ENCODE measurements around the gene KRTAP26-1. TPM values are rescaled to one million over a fixed set of nuclear protein-coding genes. Genes with fewer than 3 reads are reported as not detected.

Gene KRTAP26-1
- total RNA-seq, 1 donor = not detected

- DNase-seq (ENCODE audit: low read depth) = no peak
- no peak for TF ChIP-seq CTCF (IDR thresholded peaks at IDR 0.05; ENCODE audit: insufficient read depth, low read depth, low read length)
- H3K4me3 ChIP-seq (ENCODE audit: low read depth, low read length) = no peak overlapping the region
Measured at GRCh38 chr21:30333736-30334135, 13.6 kb upstream of the KRTAP26-1 start.

DNA sequence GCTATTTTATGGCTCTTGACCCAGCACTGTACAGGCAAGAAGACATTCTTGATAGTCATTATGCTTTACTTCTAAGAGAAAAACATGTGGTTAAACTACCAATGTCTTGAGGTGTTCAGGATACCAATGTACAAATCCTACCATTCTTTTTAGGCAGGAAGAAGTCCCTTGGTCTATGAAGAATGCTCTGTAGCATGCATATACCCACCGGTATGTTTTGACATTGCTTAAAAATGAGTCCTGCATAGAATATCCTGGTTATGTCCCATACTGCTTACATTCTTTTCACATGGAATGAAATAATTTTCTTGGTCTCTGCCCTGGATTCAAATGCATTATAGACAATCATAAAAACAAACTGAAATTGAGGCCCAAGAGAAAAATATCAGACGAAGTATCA is 12.6 kb upstream of the KRTAP26-1 start:
- H3K4me3 ChIP-seq (ENCODE audit: low read depth, low read length) = no peak overlapping the region
- no peak for TF ChIP-seq CTCF (IDR thresholded peaks at IDR 0.05; ENCODE audit: insufficient read depth, low read depth, low read length)
- DNase-seq (ENCODE audit: low read depth) = no peak

DNA sequence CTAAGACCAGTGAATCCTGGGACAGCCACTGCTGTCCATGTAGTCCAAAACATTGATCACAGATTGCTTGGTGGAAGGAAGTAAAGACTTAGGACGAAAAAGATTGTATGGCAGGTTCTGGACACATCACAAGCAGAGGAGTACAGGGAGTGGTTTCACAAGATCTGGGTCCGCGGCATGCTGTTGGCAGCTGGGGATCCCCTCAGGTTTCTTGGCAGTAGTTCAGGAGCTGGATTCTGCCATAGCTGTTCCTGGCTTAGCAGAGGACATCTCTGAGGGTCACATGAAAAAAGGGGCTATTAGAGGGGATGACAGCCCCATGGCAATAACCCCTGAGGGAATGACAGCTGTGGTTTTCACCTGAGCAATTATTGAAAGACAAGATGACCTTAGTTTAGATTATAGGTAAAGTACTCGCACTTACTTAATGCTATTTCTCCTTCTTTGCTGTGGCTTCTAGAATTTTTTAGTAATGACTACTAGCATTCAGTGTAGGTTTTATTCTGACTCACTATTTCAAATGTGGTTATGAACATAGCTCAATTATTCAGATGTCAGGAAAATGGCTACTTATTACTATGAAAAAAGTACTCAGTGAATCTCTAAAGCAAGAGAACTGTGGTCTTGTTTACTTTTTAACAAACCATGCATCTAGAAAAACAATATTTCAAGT is 9.2 kb upstream of the KRTAP26-1 start:
- H3K4me3 ChIP-seq (ENCODE audit: low read depth, low read length) = no peak overlapping the region
- no peak for TF ChIP-seq CTCF (IDR thresholded peaks at IDR 0.05; ENCODE audit: insufficient read depth, low read depth, low read length)
- no peak for DNase-seq (ENCODE audit: low read depth)

GRCh38 chr21:30326390-30326789 is 6.3 kb upstream of the KRTAP26-1 start:
- no peak for DNase-seq (ENCODE audit: low read depth)
- no peak overlapping the region for H3K4me3 ChIP-seq (ENCODE audit: low read depth, low read length)
- TF ChIP-seq CTCF (IDR thresholded peaks at IDR 0.05; ENCODE audit: insufficient read depth, low read depth, low read length) = no peak

DNA sequence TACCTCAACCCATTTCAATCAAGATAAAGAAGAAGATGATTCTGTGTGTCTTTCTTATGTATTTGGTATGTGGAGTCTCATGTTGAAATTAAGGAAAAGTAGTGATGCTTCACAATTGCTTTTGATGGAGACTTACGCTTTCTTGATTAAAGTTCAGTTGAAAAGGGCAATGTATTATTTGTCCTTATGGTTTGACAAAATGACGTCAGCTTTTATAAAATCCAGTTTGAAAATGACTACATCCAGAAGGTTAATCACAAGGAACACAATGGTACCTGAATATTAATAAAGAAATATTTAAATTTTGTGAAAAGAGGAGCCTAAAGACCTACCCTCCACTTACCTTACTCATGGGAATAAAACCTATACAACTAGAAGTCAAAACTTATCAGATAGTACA is 4.4 kb downstream of the KRTAP26-1 start:
- TF ChIP-seq CTCF (IDR thresholded peaks at IDR 0.05; ENCODE audit: insufficient read depth, low read depth, low read length) = no peak
- no peak for DNase-seq (ENCODE audit: low read depth)
- no peak overlapping the region for H3K4me3 ChIP-seq (ENCODE audit: low read depth, low read length)

- no peak for TF ChIP-seq CTCF (IDR thresholded peaks at IDR 0.05; ENCODE audit: insufficient read depth, low read depth, low read length)
- no peak for DNase-seq (ENCODE audit: low read depth)
- H3K4me3 ChIP-seq (ENCODE audit: low read depth, low read length) = no peak overlapping the region
Measured at GRCh38 chr21:30306884-30307283, 13.2 kb downstream of the KRTAP26-1 start.

GRCh38 chr21:30305136-30305535 is 15.0 kb downstream of the KRTAP26-1 start:
- H3K4me3 ChIP-seq (ENCODE audit: low read depth, low read length) = no peak overlapping the region
- TF ChIP-seq CTCF (IDR thresholded peaks at IDR 0.05; ENCODE audit: insufficient read depth, low read depth, low read length) = no peak
- no peak for DNase-seq (ENCODE audit: low read depth)

All from fibroblast of villous mesenchyme (primary cell).